K562 (cell line): ENCODE results near the gene IGF2. TPM values are rescaled to one million over a fixed set of nuclear protein-coding genes. Genes with fewer than 3 reads are reported as not detected.

ENCODE experiments used
- ATAC-seq: fragments of 200-7000 bp; cut with Tn5 transposase; 3 replicates; pipeline ENCODE4 v1.9.1; 2020; ENCODE audit warnings: moderate library complexity
- BruUV-seq: library from RNA; stranded (reverse); fragments of 400-500 nt; replicated peaks from 2 replicates; lab custom pipeline; 2021; lab: Mats Ljungman, UMichigan
- CTCF ChIA-PET: fragments of 300-600 bp; formaldehyde crosslinking; extraction: SDS; loops from one replicate; lab custom pipeline; 2021; ENCODE audit warnings: low intra/inter-chr PET ratio; lab: Yijun Ruan, JAX
- POLR2A ChIA-PET: fragments of 300-600, 350-650 bp; sonication (Branson Sonifier 250); formaldehyde crosslinking; extraction: SDS; loops from one replicate; lab custom pipeline; 2021; ENCODE audit warnings: antibody characterized with exemption, inconsistent platforms; lab: Yijun Ruan, JAX
- DNase-seq, 4 experiments: peaks; one replicate each; pipeline versions ENCODE4 v3.0.0 to v3.0.0-alpha.2; 2011 to 2018; ENCODE audit warnings: low spot score in 3 of 4, mixed read lengths in 3 of 4; ENCODE audit errors: extremely low read depth in 1 of 4
- FAIRE-seq: peaks from 2 replicates; lab custom pipeline; 2011; peaks lifted over from hg19 to GRCh38; lab: Jason Lieb, UNC
- H2AFZ ChIP-seq: 2 replicates; pipeline ENCODE4 v1.6.0; 2011; ENCODE audit warnings: low read depth, low read length, control low read depth, inconsistent platforms
- H3K27ac ChIP-seq: fragments of 200-600 bp; 3 replicates; pipeline ENCODE4 v1.8.0; 2011; ENCODE audit warnings: low read depth, mild to moderate bottlenecking, control low read depth, inconsistent platforms, low read length, moderate library complexity, mixed read lengths; ENCODE audit errors: extremely low read depth
- H3K27me3 ChIP-seq, 2 experiments: fragments of 300-600 bp in 1 of 2; 2 replicates in 1 of 2; 3 replicates in 1 of 2; pipeline versions ENCODE4 v1.6.0 to v1.8.0; 2011; ENCODE audit warnings: inconsistent platforms in 2 of 2, low read length in 2 of 2, mild to moderate bottlenecking in 1 of 2, mixed read lengths in 1 of 2, moderate library complexity in 1 of 2; ENCODE audit not compliant: control insufficient read depth in 2 of 2, insufficient read depth in 2 of 2
- H3K36me3 ChIP-seq: fragments of 300-600 bp; 3 replicates; pipeline ENCODE4 v1.8.0; 2011; ENCODE audit warnings: mild to moderate bottlenecking, low read length, inconsistent platforms; ENCODE audit not compliant: control insufficient read depth, insufficient read depth
- H3K4me1 ChIP-seq, 2 experiments: fragments of 200-600 bp in 1 of 2; replicated peaks in 1 of 2; 2 replicates in 1 of 2; 3 replicates in 1 of 2; pipeline versions ENCODE4 v1.5.1 to v1.8.0; 2011; ENCODE audit warnings: inconsistent platforms in 2 of 2, low read length in 2 of 2, mild to moderate bottlenecking in 1 of 2, mixed read lengths in 1 of 2, moderate library complexity in 1 of 2; ENCODE audit not compliant: control insufficient read depth in 2 of 2, insufficient read depth in 2 of 2
- H3K4me2 ChIP-seq: 2 replicates; pipeline ENCODE4 v1.6.1; 2011; ENCODE audit warnings: low read length, control low read depth, inconsistent platforms, mixed read lengths; ENCODE audit not compliant: insufficient read depth
- H3K4me3 ChIP-seq: fragments of 200-600 bp; sonication (generic), shearing (Covaris generic); 2 replicates; pipeline ENCODE4 v1.5.1; 2016; ENCODE audit warnings: control low read depth, inconsistent platforms
- H3K79me2 ChIP-seq: fragments of 200-600 bp; 3 replicates; pipeline ENCODE4 v1.8.0; 2011; ENCODE audit warnings: low read length, inconsistent platforms; ENCODE audit not compliant: control insufficient read depth, insufficient read depth
- H3K9ac ChIP-seq, 2 experiments: 2 replicates each; pipeline versions ENCODE4 v1.6.0 to v1.6.1; 2011; ENCODE audit warnings: low read depth in 2 of 2, low read length in 2 of 2, control low read depth in 1 of 2, inconsistent platforms in 1 of 2, mild to moderate bottlenecking in 1 of 2, mixed read lengths in 1 of 2; ENCODE audit not compliant: insufficient read depth in 1 of 2
- H3K9me1 ChIP-seq: one replicate; pipeline ENCODE4 v1.6.0; 2011; ENCODE audit warnings: inconsistent platforms, mild to moderate bottlenecking, low read length, moderate library complexity; ENCODE audit not compliant: control insufficient read depth, insufficient read depth
- H3K9me3 ChIP-seq: replicated peaks from 2 replicates; pipeline ENCODE4 v1.5.1; 2011; ENCODE audit warnings: low read depth, low read length, inconsistent platforms; ENCODE audit not compliant: control insufficient read depth, insufficient read depth
- H4K20me1 ChIP-seq: replicated peaks from 2 replicates; pipeline ENCODE4 v1.6.1; 2011; ENCODE audit warnings: low read length, inconsistent platforms, mixed read lengths; ENCODE audit not compliant: control insufficient read depth, insufficient read depth
- HDGF ChIP-seq: fragments of 450-650 bp; IDR thresholded peaks from 2 replicates; pipeline ENCODE4 v1.6.1; 2016
- NR2F6 ChIP-seq: fragments of 450-650 bp; formaldehyde crosslinking; IDR thresholded peaks from 2 replicates; pipeline ENCODE4 v1.4.0; 2020; ENCODE audit warnings: mild to moderate bottlenecking
- OTX1 ChIP-seq: fragments of 450-650 bp; formaldehyde crosslinking; IDR thresholded peaks from 2 replicates; pipeline ENCODE4 v1.4.0; 2022; ENCODE audit warnings: mild to moderate bottlenecking
- POU5F1 ChIP-seq: fragments of 150-350 bp; IDR thresholded peaks from 2 replicates; pipeline ENCODE4 v1.6.1; 2014; ENCODE audit warnings: borderline replicate concordance, low read length, low read depth, mild to moderate bottlenecking; ENCODE audit not compliant: partially characterized antibody
- PRMT5 ChIP-seq: sonication (generic); formaldehyde crosslinking; IDR thresholded peaks from 2 replicates; pipeline ENCODE4 v1.5.0; 2020; ENCODE audit warnings: missing genetic modification reagents
- ZNF263 ChIP-seq: sonication (generic); formaldehyde crosslinking; IDR thresholded peaks from 2 replicates; pipeline ENCODE4 v1.8.0; 2022; ENCODE audit warnings: mild to moderate bottlenecking, missing genetic modification reagents, borderline replicate concordance
- ZNF354B ChIP-seq: fragments of 250-450 bp; sonication (Bioruptor Pico); IDR thresholded peaks from 2 replicates; pipeline ENCODE4 v1.4.0; 2020
- ZNF436 ChIP-seq: fragments of 250-450, 450-650 bp; sonication (Bioruptor Pico); formaldehyde crosslinking; IDR thresholded peaks from 2 replicates; pipeline ENCODE4 v1.7.0; 2020; ENCODE audit warnings: mild to moderate bottlenecking
- WGBS: fragments of 100-300 bp; shearing (Covaris generic); methylation state at CpG from one replicate; pipeline ENCODE4 v1.1.6; 2016; ENCODE audit warnings: low coverage, mixed read lengths; ENCODE audit not compliant: insufficient coverage; ENCODE audit errors: missing lambda C conversion rate; 5-methylcytosine and 5-hydroxymethylcytosine counted together
- in situ Hi-C: fragments of 300-500 bp; cut with MboI; formaldehyde crosslinking; loops from 4 replicates; pipeline ENCODE4 v1.15.0; 2018; ENCODE audit warnings: inconsistent platforms, mixed read lengths
- intact Hi-C: fragments of 100-400 bp; cut with micrococcal nuclease; formaldehyde crosslinking; loops from 2 replicates; pipeline ENCODE4 v1.14.2; 2022
- polyA plus RNA-seq, 8 experiments: library from polyadenylated mRNA; depleted of rRNA in 4 of 8; stranded (reverse) in 5 of 8; unstranded in 3 of 8; fragments of >200 nt; fragmentation: Nextera tagmentation in 2 of 8; fragmentation: Illumina TruSeq in 1 of 8; extraction: Ambion mirVana in 2 of 8; extraction: Trizol in 1 of 8; gene quantifications; 2 replicates each; pipeline versions ENCODE4 v1.2.1 to v1.2.3, GENCODE V29; 2011 to 2014; ENCODE audit warnings: inconsistent platforms in 1 of 8, missing spikeins in 1 of 8
- total RNA-seq, 7 experiments: library from RNA; depleted of rRNA in 6 of 7; stranded (reverse); fragments of >200 nt in 6 of 7; fragmentation: Illumina TruSeq in 2 of 7; extraction: Trizol in 2 of 7; gene quantifications; 2 replicates each; pipeline versions ENCODE4 v1.2.1 to v1.2.3, GENCODE V29; 2011 to 2021; ENCODE audit warnings: low replicate concordance in 1 of 7
- TF ChIP-seq, protein P1 (sequence below), 2 experiments: fragments of 450-650 bp in 1 of 2; IDR thresholded peaks; 2 replicates each; pipeline ENCODE4 v1.6.1; 2011 to 2017; ENCODE audit warnings: low read depth in 2 of 2, antibody characterized with exemption in 1 of 2, borderline replicate concordance in 1 of 2, low read length in 1 of 2, mild to moderate bottlenecking in 1 of 2, mixed read lengths in 1 of 2; ENCODE audit not compliant: control insufficient read depth in 1 of 2
- TF ChIP-seq, protein P2 (sequence below): sonication (generic); formaldehyde crosslinking; IDR thresholded peaks from 2 replicates; pipeline ENCODE4 v1.8.1; 2022; ENCODE audit warnings: missing genetic modification reagents
- TF ChIP-seq, protein P3 (sequence below): fragments of 250-450 bp; sonication (Bioruptor Pico); IDR thresholded peaks from 2 replicates; pipeline ENCODE4 v1.4.0; 2020; ENCODE audit warnings: borderline replicate concordance
- TF ChIP-seq, protein P4 (sequence below): fragments of 250-450 bp; sonication (Bioruptor Pico); IDR thresholded peaks from 2 replicates; pipeline ENCODE4 v1.4.0; 2020

The IGF2 gene
- total and polyA plus RNA-seq, 9 of the 15 experiments (the other 6 are each of a cell fraction or from before 2014, with no cell fraction given) = 0.16 TPM; not detected in 8

DNA sequence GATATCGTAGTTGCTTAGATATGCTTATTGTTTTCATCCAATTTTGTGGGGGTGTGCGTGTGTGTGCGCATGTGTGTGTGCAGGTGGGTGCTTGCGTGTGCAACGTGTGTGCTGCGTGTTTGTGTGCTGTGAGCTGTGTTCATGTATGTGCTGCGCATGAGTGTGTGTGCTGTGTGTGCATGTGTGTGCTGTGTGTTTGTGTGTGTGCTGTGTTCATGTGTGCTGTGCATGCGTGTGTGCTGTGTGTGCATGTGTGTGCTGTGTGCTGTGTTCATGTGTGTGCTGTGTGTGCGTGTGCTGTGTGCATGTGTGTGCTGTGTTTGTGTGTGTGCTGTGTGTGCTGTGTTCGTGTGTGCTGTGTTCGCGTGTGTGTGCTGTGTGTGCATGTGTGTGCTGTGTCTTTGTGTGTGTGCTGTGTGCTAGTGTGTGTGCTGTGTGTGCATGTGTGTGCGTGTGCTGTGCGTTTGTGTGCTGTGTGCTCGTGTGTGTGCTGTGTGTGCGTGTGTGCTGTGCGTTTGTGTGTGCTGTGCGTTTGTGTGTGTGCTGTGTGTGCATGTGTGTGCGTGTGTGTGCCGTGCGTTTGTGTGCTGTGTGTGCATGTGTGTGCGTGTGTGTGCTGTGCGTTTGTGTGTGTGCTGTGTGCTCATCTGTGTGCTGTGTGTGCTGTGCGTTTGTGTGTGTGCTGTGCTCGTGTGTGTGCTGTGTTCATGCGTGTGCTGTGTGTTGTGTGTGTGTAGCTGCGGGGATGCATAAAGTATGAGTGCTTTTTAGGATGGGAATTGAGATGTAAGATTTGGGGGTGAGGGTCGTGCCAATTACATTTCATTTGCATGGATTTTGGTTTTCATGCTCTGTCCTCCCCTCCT is 7.6 kb downstream of the IGF2 start (continued):
- TF ChIP-seq, protein P1, sequence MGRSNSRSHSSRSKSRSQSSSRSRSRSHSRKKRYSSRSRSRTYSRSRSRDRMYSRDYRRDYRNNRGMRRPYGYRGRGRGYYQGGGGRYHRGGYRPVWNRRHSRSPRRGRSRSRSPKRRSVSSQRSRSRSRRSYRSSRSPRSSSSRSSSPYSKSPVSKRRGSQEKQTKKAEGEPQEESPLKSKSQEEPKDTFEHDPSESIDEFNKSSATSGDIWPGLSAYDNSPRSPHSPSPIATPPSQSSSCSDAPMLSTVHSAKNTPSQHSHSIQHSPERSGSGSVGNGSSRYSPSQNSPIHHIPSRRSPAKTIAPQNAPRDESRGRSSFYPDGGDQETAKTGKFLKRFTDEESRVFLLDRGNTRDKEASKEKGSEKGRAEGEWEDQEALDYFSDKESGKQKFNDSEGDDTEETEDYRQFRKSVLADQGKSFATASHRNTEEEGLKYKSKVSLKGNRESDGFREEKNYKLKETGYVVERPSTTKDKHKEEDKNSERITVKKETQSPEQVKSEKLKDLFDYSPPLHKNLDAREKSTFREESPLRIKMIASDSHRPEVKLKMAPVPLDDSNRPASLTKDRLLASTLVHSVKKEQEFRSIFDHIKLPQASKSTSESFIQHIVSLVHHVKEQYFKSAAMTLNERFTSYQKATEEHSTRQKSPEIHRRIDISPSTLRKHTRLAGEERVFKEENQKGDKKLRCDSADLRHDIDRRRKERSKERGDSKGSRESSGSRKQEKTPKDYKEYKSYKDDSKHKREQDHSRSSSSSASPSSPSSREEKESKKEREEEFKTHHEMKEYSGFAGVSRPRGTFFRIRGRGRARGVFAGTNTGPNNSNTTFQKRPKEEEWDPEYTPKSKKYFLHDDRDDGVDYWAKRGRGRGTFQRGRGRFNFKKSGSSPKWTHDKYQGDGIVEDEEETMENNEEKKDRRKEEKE (IDR thresholded peaks at IDR 0.05; ENCODE audit: borderline replicate concordance in 1 of 2, control insufficient read depth in 1 of 2, low read depth in 2 of 2, low read length in 1 of 2) = no peak

DNA sequence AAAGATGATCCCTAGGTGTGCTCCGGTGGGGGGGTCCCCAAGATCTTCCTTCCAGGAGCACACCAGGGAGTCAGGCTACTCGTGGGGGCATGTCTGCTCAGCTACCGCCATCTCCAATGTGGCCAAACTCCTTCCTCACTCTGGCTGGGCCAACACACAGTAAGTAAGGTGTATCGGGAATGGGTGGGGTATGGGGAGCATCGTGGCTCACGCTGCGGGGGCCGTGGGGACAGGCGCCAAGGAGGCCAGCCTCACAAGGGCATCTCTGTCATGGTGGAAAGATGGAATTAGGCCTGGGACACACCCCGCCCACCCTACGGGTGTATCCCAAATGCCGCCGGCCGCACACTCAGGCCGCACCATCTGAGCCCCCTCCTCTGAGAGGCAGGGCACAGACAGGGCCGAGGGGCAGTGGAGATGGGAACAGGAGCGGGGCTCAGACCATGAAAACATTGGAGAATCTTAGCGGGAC is 8.3 kb downstream of the IGF2 start:
- 0 out of 2 replicates have a peak, but pooled peaks cover 3% of the 10 kb centered on the region for H3K9me3 ChIP-seq
- peaks cover 0 to 13% of the 10 kb centered on the region in 2 experiments; a peak in 1 of 5 replicates for H3K4me1 ChIP-seq
- FAIRE-seq (no peak), DNase-seq (no peak), ATAC-seq (no peak)
- H3K4me2 ChIP-seq = no peak overlapping the region
- H3K27ac ChIP-seq = no peak overlapping the region
- no peaks in the 10 kb centered on the region for H3K36me3 ChIP-seq
- in situ Hi-C loops (no loop called here), intact Hi-C loops (no loop called here)
- H3K79me2 ChIP-seq = no peaks in the 10 kb centered on the region
- ChIA-PET POLR2A (no interaction called here), CTCF (no interaction called here)
- H2AFZ ChIP-seq = no peak overlapping the region
- no peaks in the 10 kb centered on the region for H4K20me1 ChIP-seq
- 23% methylated on average over 9 of the region's 18 CpGs for WGBS
- BruUV-seq = no TSS peak
- H3K9ac ChIP-seq = no peak overlapping the region
- peaks cover 4 to 44% of the 10 kb centered on the region in 2 experiments; a peak in 3 of 5 replicates for H3K27me3 ChIP-seq
- no peaks in the 10 kb centered on the region for H3K9me1 ChIP-seq
- no peak overlapping the region for H3K4me3 ChIP-seq
- TF ChIP-seq NR2F6 (CRISPR knock-in tag) (no peak), ZNF436 (CRISPR knock-in tag) (no peak), ZNF263 (CRISPR knock-in tag) (no peak), HDGF (no peak), ZNF354B (CRISPR knock-in tag) (no peak), OTX1 (CRISPR knock-in tag) (no peak), PRMT5 (CRISPR knock-in tag) (no peak), POU5F1 (no peak)
- TF ChIP-seq, protein P2, sequence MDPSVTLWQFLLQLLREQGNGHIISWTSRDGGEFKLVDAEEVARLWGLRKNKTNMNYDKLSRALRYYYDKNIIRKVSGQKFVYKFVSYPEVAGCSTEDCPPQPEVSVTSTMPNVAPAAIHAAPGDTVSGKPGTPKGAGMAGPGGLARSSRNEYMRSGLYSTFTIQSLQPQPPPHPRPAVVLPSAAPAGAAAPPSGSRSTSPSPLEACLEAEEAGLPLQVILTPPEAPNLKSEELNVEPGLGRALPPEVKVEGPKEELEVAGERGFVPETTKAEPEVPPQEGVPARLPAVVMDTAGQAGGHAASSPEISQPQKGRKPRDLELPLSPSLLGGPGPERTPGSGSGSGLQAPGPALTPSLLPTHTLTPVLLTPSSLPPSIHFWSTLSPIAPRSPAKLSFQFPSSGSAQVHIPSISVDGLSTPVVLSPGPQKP (CRISPR knock-in tag) = no peak
- TF ChIP-seq, protein P3, sequence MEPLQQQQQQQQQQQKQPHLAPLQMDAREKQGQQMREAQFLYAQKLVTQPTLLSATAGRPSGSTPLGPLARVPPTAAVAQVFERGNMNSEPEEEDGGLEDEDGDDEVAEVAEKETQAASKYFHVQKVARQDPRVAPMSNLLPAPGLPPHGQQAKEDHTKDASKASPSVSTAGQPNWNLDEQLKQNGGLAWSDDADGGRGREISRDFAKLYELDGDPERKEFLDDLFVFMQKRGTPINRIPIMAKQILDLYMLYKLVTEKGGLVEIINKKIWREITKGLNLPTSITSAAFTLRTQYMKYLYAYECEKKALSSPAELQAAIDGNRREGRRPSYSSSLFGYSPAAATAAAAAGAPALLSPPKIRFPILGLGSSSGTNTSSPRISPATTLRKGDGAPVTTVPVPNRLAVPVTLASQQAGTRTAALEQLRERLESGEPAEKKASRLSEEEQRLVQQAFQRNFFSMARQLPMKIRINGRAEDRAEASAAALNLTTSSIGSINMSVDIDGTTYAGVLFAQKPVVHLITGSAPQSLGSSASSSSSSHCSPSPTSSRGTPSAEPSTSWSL (CRISPR knock-in tag) = no peak
- TF ChIP-seq, protein P4, sequence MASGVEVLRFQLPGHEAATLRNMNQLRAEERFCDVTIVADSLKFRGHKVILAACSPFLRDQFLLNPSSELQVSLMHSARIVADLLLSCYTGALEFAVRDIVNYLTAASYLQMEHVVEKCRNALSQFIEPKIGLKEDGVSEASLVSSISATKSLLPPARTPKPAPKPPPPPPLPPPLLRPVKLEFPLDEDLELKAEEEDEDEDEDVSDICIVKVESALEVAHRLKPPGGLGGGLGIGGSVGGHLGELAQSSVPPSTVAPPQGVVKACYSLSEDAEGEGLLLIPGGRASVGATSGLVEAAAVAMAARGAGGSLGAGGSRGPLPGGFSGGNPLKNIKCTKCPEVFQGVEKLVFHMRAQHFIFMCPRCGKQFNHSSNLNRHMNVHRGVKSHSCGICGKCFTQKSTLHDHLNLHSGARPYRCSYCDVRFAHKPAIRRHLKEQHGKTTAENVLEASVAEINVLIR (CRISPR knock-in tag) = no peak
